ENCODE data around the gene MKKS.

DNA sequence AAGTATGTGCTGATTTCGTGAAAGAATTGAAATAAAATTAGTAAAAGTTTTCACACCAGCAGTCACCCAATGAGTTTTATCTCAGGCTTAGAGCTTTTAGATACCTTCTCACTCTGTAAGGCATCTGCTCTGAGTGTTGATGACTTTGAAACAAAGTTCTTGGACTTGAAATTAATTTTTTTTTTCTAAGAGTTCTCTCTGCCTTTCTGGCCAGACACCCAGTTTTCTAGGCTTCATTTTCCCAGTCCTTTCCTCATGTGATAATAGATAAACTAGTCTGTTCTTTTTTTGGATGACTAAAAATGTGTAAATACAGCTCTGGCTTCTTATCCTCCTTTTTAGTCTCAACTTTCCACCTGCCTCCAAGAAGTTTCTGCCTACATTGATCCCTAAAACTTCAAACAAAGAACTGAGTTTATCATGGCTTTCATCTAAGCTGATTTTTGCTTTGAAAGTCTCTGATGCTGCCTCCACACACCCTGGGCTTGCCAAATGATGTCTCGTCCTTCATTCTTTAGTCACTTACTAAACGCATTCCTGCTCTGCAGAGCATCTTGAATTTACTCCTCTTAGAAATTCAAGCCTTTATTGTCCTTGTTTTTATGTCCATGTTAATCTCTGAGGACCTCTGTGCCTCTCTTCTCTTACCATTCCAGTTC lies 33.8 kb upstream of the MKKS start:
- TF ChIP-seq, protein P1, sequence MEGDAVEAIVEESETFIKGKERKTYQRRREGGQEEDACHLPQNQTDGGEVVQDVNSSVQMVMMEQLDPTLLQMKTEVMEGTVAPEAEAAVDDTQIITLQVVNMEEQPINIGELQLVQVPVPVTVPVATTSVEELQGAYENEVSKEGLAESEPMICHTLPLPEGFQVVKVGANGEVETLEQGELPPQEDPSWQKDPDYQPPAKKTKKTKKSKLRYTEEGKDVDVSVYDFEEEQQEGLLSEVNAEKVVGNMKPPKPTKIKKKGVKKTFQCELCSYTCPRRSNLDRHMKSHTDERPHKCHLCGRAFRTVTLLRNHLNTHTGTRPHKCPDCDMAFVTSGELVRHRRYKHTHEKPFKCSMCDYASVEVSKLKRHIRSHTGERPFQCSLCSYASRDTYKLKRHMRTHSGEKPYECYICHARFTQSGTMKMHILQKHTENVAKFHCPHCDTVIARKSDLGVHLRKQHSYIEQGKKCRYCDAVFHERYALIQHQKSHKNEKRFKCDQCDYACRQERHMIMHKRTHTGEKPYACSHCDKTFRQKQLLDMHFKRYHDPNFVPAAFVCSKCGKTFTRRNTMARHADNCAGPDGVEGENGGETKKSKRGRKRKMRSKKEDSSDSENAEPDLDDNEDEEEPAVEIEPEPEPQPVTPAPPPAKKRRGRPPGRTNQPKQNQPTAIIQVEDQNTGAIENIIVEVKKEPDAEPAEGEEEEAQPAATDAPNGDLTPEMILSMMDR (IDR thresholded peaks at IDR 0.05) = no peak
- TF ChIP-seq POLR2A (IDR thresholded peaks at IDR 0.05) = no peak
